Spleen (tissue), 11 donors: ENCODE measurements around the gene LRRC51. TPM values are rescaled to one million over a fixed set of nuclear protein-coding genes. Genes with fewer than 3 reads are reported as not detected.

Experiments
- DNase-seq: peaks from one replicate; pipeline ENCODE4 v3.0.0-alpha.2; 2020
- H3K27ac ChIP-seq, 8 donors: fragments of 200-600 bp; sonication (generic) in 7 of 8; 1 replicate in 4 of 8; 2 replicates in 4 of 8; pipeline versions ENCODE4 v1.5.0 to v1.8.0; 2016 to 2021; ENCODE audit warnings: inconsistent platforms in 4 of 8, mild to moderate bottlenecking in 4 of 8, moderate library complexity in 1 of 8
- H3K27me3 ChIP-seq, 7 donors: fragments of 200-600 bp; sonication (generic) in 6 of 7; replicated peaks in 1 of 7; 1 replicate in 4 of 7; 2 replicates in 3 of 7; pipeline versions ENCODE4 v1.5.0 to v1.8.0; 2016 to 2021; ENCODE audit warnings: inconsistent platforms in 3 of 7, mild to moderate bottlenecking in 1 of 7
- H3K36me3 ChIP-seq, 6 donors: fragments of 200-600 bp; sonication (generic) in 5 of 6; 1 replicate in 4 of 6; 2 replicates in 2 of 6; pipeline versions ENCODE4 v1.5.0 to v1.8.0; 2016 to 2021; ENCODE audit warnings: inconsistent platforms in 2 of 6
- H3K4me1 ChIP-seq, 6 donors: fragments of 200-600 bp; sonication (generic) in 5 of 6; 1 replicate in 3 of 6; 2 replicates in 3 of 6; pipeline versions ENCODE4 v1.5.0 to v1.8.0; 2016 to 2021; ENCODE audit warnings: inconsistent platforms in 3 of 6
- H3K4me3 ChIP-seq, 8 donors: fragments of 200-600 bp; sonication (generic) in 7 of 8; 1 replicate in 4 of 8; 2 replicates in 4 of 8; pipeline versions ENCODE4 v1.5.0 to v1.8.0; 2016 to 2021; ENCODE audit warnings: inconsistent platforms in 4 of 8, mild to moderate bottlenecking in 4 of 8, moderate library complexity in 2 of 8
- H3K9me3 ChIP-seq, 8 donors: fragments of 200-600 bp; sonication (generic) in 7 of 8; 1 replicate in 4 of 8; 2 replicates in 4 of 8; pipeline versions ENCODE4 v1.5.0 to v1.8.0; 2016 to 2021; ENCODE audit warnings: inconsistent platforms in 4 of 8
- CTCF ChIP-seq, 11 experiments: fragments of 200-600 bp in 7 of 11; fragments of 450-650 bp in 4 of 11; sonication (generic) in 4 of 11; IDR thresholded peaks in 8 of 11; conservative IDR thresholded peaks in 3 of 11; 1 replicate in 7 of 11; 2 replicates in 4 of 11; pipeline versions ENCODE4 v1.4.0 to v1.8.0; 2016 to 2021; ENCODE audit warnings: antibody characterized with exemption in 11 of 11, inconsistent platforms in 4 of 11, mild to moderate bottlenecking in 1 of 11
- POLR2A ChIP-seq, 3 donors: fragments of 450-650 bp; IDR thresholded peaks; one replicate each; pipeline ENCODE4 v1.5.1; 2017; ENCODE audit warnings: antibody characterized with exemption in 3 of 3, mild to moderate bottlenecking in 1 of 3
- POLR2AphosphoS5 ChIP-seq, 3 donors: sonication (generic); formaldehyde crosslinking; IDR thresholded peaks; one replicate each; pipeline ENCODE4 v1.5.1; 2017; ENCODE audit warnings: antibody characterized with exemption in 3 of 3
- WGBS, 5 donors: extraction: QIAGEN DNeasy Blood & Tissue Kit in 3 of 5; methylation state at CpG; one replicate each; pipeline versions ENCODE4 v1.1.5 to v1.1.7; 2013 to 2018; 5-methylcytosine and 5-hydroxymethylcytosine counted together
- intact Hi-C: fragments of 100-400 bp; cut with DNase I; formaldehyde crosslinking; loops from one replicate; pipeline ENCODE4 v1.15.0; 2023; ENCODE audit warnings: low total_unique reads
- polyA plus RNA-seq, 3 donors: library from polyadenylated mRNA; stranded (reverse); fragments of 200-250 nt; gene quantifications; one replicate each; pipeline ENCODE4 v1.2.1, GENCODE V29; 2013
- total RNA-seq, 7 donors: library from RNA; depleted of rRNA in 3 of 7; stranded (reverse); fragments of >200 nt in 3 of 7; fragmentation: NEBNext Ultra II Directional in 4 of 7; extraction: Animal tissue kit (Norgen Biotek cat#: 25700) in 4 of 7; gene quantifications; one replicate each; pipeline versions ENCODE4 v1.1.0 to v1.2.1, GENCODE V29; 2016 to 2021
- donor health status: healthy with polysubstance abuse.
- donor health status: DM: no; HTN: no; CAD: no; lungs with moderate emphysema.
- donor health status: DM: no; HTN: no; CAD: no.
- donor health status: Bipolar disorder and iron deficiency.
- donor health status: healthy.
- donor health status: DM: no; HTN: no; CAD: no.
- donor health status: DM: yes; HTN: yes; CAD: no.

LRRC51 gene
- total and polyA plus RNA-seq, 10 donors: 2.0 to 10.0 (median 4.5) TPM

GRCh38 chr11:72100462-72100861, 19.8 kb downstream of the LRRC51 start:
- H3K36me3 ChIP-seq: peaks cover 0 to 65% (median 33%) of the 10 kb centered on the region in 6 donors

GRCh38 chr11:72102162-72102561, 21.5 kb downstream of the LRRC51 start:
- WGBS, 5 donors: 24 to 41% (median 32%) methylated on average over 4 of the region's 4 CpGs
- no peak for TF ChIP-seq POLR2AphosphoS5 (IDR thresholded peaks at IDR 0.05)
- TF ChIP-seq CTCF (IDR thresholded peaks at IDR 0.05 in 8 of 11, conservative IDR thresholded peaks at IDR 0.05 in 3 of 11): no peak
- no peak for TF ChIP-seq POLR2A (IDR thresholded peaks at IDR 0.05)
- DNase-seq: no peak
- H3K4me3 ChIP-seq: peak overlapping the region; percentile 65 to 98 (median 84)
- peaks cover 0 to 49% (median 21%) of the 10 kb centered on the region in 6 donors for H3K36me3 ChIP-seq
- intact Hi-C loops: no loop called here
- H3K4me1 ChIP-seq: peaks cover 25 to 59% (median 43%) of the 10 kb centered on the region in 6 donors
- peak overlapping the region; percentile 92 to 99 (median 98) for H3K27ac ChIP-seq
- H3K9me3 ChIP-seq: no peaks in the 10 kb centered on the region
- no peaks in the 10 kb centered on the region for H3K27me3 ChIP-seq

More at GRCh38 chr11:72100462-72100861, 19.8 kb downstream of the LRRC51 start:
- 33 to 57% (median 50%) methylated on average over 1 of the region's 1 CpG for WGBS, 5 donors
- DNase-seq: no peak
- no peaks in the 10 kb centered on the region for H3K9me3 ChIP-seq
- intact Hi-C loops: no loop called here
- peaks cover 25 to 59% (median 43%) of the 10 kb centered on the region in 6 donors for H3K4me1 ChIP-seq
- H3K4me3 ChIP-seq: peak overlapping the region in 1 of 8 donors; percentile 98
- peak overlapping the region; percentile 35 to 99 (median 95) for H3K27ac ChIP-seq
- no peaks in the 10 kb centered on the region for H3K27me3 ChIP-seq
- TF ChIP-seq CTCF (IDR thresholded peaks at IDR 0.05 in 8 of 11, conservative IDR thresholded peaks at IDR 0.05 in 3 of 11) (no peak), POLR2AphosphoS5 (IDR thresholded peaks at IDR 0.05) (peak in 2 of 3 donors; percentile 31 to 56), POLR2A (IDR thresholded peaks at IDR 0.05) (no peak)

- no peak for DNase-seq
- Histone ChIP-seq H3K4me1 (peaks cover 25 to 59% (median 43%) of the 10 kb centered on the region in 6 donors), H3K36me3 (peaks cover 0 to 49% (median 17%) of the 10 kb centered on the region in 6 donors), H3K27ac (peak overlapping the region; percentile 92 to 99 (median 98)), H3K27me3 (no peaks in the 10 kb centered on the region), H3K4me3 (peak overlapping the region; percentile 65 to 98 (median 84)), H3K9me3 (no peaks in the 10 kb centered on the region)
- intact Hi-C loops: no loop called here
- WGBS, 5 donors: 1 to 5% (median 3%) methylated on average over 9 of the region's 9 CpGs
- no peak for TF ChIP-seq POLR2A (IDR thresholded peaks at IDR 0.05)
- no peak for TF ChIP-seq POLR2AphosphoS5 (IDR thresholded peaks at IDR 0.05)
- no peak for TF ChIP-seq CTCF (IDR thresholded peaks at IDR 0.05 in 8 of 11, conservative IDR thresholded peaks at IDR 0.05 in 3 of 11)
Observed at GRCh38 chr11:72102631-72102945, 21.9 kb downstream of the LRRC51 start.

- H3K4me3 ChIP-seq: peak within 1 kb of the TSS; percentile 65 to 98 (median 84)
- H3K4me1 ChIP-seq: peaks cover 25 to 56% (median 43%) of the 10 kb centered on the region in 6 donors
- H3K27ac ChIP-seq: peak within 1 kb of the TSS; percentile 92 to 99 (median 98)
- peaks cover 0 to 49% (median 11%) of the 10 kb centered on the region in 6 donors for H3K36me3 ChIP-seq
- H3K9me3 ChIP-seq: no peaks in the 10 kb centered on the region
- peak; percentile 98 for DNase-seq
- WGBS, 5 donors: 4 to 5% (median 4%) methylated on average over 47 to 64 of the region's 64 CpGs
- TF ChIP-seq POLR2AphosphoS5 (IDR thresholded peaks at IDR 0.05): peak; percentile 90 to 96 (median 92)
- TF ChIP-seq POLR2A (IDR thresholded peaks at IDR 0.05): peak; percentile 39 to 72 (median 42)
- TF ChIP-seq CTCF (IDR thresholded peaks at IDR 0.05 in 8 of 11, conservative IDR thresholded peaks at IDR 0.05 in 3 of 11): peak in 10 of 11 experiments; percentile 45 to 79 (median 68)
- intact Hi-C loops: no loop called here
- H3K27me3 ChIP-seq: no peaks in the 10 kb centered on the region
Observed at GRCh38 chr11:72102946-72103753, 22.5 kb downstream of the LRRC51 start, which contains the start of gene LAMTOR1. Gene LAMTOR1 (minus strand): TSS chr11:72103297. CDS start chr11:72103224, 73 bp downstream.
